GM18909 (cell line): Measurements from ENCODE around the gene AGPAT2.
"Not testable (repeated sequence)": the region's sequence is repeated elsewhere in the genome, so short reads cannot be mapped to it uniquely, and the experiment has no call there.

Source experiments
- ATAC-seq: cut with Tn5 transposase; IDR thresholded peaks from one replicate; pipeline ENCODE4 v1.9.1; 2021; ENCODE audit warnings: mild to moderate bottlenecking; ENCODE audit not compliant: unreplicated experiment, poor library complexity

The AGPAT2 gene

DNA sequence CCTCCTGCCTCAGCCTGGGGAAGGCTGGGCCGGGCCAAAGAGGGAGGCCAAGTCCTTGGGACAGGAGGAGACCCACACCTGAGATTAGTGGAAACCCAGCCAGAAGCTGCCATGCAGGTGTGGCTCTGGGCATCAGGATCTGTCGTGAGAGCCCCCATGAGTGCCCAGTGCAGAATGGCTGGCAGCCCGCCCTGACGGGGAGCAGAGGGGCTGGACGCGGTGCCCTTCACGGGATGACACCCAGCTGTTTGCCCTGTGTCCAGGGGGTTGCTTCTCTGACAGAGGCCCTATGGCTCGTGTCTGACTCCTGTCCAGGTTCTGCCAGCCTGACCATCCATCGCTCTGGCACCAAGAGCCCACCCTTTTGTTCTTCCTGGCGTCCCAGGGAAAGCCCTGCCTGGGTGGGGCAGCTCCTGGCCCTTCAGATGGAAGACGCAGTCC is 33.7 kb upstream of the AGPAT2 start:
- ATAC-seq: no peak

DNA sequence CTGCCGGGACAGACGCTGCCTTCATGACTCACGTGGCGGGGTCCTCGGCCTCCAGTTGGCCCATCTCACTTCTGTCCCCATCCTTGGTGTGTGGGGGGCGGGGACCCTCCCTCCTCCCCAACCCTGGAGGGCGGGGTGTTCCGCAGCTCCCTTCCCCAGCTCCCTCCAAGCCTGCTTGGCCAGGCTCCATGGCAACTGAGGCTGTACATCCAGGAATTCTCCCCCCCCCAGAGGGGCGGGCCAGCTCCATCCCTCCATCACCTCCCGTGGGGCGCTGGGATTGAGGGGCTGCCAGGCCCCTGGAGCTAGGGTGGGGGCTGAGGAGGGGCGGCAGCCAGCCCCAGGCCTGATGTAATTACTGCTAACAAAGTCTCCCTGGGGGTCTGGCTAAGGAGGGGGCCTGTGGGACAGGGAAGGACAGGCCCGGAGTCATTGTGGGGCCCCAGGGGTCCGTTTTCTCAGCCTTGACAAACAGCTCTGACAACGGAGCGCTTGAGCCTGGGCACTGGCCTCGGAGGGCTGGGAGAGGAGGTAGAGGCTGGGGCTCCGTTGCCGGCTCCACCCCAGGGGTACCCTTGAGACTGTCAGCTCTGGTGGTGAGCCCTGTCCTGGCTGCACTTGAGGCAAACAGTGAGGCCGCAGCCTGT is 33.1 kb upstream of the AGPAT2 start:
- no peak for ATAC-seq

DNA sequence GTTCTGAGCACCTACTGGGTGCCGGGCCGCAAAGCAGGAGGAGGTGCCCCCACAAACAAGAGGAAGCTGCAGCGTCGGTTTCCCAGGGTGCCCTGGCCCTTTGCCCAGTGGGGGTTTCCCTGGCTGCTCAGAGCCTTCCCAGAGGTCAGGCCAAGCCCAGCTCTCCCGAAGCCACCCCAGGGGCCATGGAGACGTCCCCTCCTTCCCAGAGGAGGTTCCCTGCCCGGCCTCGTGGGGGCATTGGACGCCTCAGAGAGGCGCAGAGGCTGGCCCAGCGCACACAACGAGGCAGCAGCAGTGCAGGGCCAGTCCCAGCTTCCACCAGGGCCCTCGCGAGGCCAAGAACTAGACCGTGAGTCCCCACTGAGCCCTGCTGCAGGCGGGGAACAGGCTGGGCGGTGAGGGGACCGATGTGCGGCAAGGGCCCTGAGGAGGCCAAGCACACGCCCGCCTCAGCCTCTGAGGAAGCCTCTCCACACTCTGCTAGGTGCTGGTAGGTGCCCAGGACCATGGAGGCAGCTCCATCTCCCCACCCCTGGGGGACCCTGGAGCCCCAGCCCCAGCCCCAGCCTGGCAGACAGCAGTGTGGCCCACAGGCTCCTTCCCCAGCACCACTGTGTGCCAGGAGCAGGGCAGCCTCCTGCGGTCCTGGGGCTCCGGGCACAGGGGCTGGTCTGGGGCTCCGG is 32.1 kb upstream of the AGPAT2 start:
- ATAC-seq: no peak

DNA sequence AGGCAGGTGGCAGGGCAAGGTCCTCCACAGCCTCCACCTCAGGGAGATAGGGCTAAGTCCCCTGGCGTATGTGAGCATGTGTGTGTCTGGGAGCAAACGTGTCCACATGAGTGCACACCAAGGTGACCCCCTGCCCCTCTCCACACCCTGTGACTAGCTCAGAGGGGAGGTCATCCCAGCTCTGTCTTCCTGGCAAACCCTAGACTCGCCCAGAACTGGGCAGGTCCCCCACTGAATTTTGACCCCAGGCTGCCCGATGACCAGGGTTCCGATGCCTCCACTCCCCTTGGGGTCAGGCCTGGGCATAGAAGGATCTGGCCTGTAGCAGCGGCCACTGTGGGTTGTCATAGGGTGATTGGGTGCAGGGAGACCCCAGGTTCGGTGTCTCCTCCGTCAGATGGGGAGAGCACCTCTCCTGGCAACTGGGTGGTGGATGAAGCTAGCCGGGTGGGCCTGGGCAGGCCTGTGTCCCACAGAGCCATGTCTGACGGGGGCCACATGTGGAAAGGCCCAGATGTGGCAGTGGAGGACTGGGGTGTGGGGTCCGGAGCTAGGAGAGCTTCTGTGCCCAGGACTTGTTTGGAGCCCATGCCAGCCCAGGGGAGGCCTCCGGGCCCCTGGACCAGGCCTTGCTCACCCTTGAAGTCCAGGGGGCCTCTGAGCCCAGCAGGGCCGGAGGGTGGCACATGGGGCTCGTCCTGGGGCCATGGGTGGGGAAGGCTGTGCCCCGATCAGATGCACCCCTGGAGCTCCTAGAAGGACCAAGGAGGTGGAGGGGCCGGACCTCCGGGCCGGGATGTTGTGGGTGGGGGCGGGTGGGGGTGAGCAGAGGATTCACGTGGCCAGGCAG is 31.3 kb upstream of the AGPAT2 start:
- no peak for ATAC-seq

DNA sequence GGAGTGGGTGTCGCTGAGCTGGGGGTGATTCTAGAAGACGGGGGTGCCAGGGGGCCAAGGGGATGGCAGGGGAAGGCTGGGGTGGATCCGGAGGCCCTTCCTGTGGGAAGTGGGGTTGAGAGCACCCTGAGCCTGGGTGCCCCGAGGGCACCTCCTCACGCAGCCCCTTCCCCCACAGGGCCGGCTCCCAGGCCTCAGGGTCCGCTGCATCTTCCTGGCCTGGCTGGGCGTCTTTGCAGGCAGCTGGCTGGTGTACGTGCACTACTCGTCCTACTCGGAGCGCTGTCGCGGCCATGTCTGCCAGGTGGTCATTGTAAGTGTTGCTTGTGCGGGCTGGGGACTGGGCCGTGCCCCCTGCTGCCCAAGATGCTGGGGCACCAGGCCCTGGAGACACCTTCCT is 30.1 kb upstream of the AGPAT2 start:
- no peak for ATAC-seq

DNA sequence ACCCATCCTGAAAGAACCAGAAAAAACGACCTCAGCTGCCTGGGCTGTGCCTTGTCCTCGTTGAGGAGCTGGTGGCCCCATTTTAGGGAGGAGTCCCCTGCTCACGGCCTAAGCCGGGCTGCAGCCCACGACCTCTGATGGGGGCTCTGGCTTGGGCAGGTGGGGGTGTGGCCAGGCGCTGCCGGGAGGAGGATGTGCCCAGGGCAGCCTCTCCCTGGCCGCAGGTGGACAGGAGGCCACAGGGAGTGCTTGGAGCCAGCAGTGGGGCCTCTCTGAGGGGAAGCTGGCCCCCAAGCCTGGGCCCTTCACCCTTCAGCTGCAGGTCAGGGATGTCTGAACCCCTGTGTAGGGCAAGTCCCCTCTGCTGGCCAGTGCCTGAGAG is 27.6 kb upstream of the AGPAT2 start:
- no peak for ATAC-seq

DNA sequence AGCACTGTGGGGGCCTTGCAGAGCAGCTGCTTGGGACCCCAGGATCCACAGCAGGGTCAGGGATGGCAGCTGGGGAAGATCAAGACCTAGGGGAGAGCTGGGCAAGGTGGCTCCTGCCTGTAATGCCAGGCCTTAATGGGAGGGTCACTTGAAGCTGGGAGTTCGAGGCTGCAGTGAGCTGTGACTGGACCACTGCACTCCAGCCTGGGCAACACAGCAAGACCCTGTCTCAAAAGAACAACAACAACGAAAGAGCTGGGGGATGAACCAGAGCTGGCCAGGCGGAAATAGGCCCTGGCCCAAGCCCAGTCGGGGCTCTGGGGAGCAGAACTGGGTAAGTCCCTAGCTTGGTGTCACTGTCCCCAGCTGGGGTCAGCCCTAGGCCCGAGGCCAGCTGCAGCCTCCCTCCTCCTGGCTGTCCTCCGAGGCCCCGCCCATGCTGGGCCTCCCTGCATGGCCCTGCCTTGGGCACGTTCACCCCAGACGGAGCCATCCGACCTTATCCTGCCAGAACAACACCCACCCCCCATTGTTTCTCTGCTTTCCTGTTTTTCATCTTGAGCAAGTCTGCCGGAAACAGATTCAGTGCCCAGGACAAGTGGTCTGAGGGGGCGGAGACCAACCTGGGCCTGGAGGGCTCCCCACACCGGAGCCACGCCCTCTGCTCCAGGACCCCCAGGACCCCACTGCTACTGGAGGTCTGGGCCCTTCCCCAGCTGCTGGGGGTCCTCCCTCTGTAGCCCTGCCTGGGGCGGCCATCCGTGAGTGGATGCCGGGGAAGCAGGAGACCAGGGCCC is 27.0 kb upstream of the AGPAT2 start:
- ATAC-seq: no peak

DNA sequence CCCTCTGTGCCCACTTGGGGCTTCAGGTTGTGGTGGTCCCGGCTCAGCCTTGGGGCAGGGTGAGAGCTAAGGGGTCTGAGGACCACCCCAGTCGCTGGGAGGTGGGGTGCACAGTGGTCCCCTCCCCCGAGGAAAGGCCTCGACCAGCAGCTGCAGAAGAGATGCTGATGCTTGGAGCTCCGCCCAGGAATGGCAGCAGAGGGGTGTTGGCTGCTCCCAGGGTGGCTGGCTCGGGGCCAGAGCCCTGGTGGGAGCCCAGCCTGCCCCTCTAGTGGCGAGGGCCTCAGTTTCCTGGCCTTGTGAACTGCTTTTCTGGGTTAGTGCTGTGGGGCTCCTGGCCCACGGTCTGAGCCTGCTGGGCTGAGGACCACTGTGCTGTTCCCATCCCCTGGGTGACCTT is 26.3 kb upstream of the AGPAT2 start:
- no peak for ATAC-seq

DNA sequence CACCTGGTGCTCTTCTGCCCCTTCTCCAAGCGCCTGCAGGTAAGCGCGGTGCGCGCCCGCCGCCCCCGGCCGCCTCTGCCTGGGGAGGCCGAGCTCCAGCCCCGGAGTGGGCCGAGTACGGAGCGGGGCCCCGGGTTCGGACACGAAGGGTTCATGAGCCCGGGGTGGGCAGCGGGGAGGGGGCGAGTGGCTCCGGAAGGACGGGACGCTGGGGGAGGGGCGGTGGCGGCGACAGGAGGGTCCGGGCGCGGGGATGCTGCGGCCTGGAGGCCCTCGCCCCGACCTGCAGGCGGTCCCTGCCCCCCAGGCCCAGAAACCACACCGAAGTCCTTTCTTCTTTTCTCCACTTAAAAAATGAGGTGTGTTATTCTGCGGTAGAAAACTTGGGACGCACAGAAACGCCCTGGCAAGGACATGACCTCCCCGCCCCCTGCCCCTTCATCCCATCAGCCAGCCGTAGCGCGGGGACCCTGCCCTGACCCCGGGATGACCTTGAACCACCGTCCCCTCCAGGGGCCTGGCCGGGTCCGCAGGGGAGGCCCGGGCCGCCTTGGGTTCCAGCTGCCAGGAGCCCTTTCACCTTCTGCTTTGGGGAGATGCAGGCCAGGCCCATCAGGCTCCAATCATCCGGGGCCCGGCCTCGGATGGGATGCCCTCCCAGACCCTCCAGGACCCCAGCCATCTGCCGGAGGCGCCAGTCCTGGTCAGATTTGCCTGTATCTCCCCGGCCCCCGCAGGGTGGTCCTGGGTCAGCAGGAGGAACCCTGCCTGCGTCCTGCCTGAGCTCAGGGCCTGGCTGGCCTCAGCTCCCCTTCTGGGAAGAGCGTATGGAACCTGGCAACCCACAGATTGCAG is 25.7 kb upstream of the AGPAT2 start:
- no peak for ATAC-seq

DNA sequence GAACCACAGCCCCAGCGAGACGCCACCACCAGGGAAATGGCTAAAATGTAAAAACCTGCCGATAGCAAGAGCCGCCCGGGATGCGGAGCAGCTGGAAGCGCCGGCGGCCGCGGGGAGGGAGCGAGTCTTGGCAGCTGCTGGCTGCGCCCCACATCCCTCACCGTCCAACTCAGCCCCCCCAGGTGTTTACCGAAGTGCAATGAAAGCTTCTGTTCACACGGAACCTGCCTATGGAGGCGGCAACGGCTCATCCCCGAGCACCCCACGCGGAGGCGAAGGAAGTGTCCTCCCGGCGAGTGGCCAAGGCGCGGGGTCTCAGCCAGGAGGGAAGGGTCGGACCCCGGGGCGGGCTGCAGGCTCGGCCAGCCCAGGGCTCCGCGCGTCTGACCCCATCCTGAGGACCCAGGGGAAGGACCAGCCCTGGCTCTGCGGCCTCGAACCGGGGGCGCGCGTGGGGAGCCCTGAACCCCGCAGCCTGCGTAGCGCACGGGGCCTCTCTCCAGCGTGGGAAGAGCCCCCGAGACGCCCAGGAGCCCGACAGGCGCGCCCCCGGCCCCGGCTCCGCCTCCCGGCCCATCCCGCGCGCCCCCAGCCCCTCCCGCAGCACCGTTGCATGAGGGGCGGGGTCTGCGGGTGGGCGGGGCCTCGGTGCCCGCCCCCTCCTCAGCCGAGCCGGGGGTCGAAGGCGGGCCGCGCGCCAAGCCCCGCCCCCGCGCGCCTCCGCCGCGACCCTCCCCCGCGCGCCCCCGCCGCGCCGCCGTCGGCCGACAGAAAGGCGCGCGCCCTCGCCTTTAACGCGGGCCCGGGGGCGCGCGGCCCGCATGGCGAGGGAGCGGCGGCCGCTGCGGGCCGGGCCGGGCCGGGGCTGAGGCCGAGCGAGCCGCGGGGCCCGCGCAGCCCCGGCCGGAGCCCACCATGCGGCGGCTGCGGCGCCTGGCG is 24.8 kb upstream of the AGPAT2 start, which contains the start of gene DIPK1B:
Gene DIPK1B (plus strand): TSS at position 822 of the 939 bp plus-strand sequence. CDS start 94 bp downstream, at position 916.
- ATAC-seq: no peak

DNA sequence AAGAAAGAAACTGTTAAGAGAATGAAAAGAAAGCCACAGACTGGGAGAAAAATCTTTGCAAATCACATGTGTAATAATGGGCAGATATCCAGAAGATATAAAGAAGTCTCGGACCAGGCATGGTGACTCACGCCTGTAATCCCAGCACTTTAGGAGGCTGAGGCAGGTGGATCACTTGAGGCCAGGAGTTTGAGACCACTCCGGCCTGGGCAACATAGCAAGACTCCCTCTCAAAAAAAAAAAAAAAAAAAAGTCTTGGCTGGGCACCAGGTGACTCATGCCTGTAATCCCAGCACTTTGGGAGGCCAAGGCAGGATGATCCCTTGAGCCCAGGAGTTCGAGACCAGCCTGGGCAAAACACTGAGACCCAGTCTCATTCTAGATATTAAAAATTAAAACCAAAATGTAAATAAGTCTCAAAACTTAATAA is 24.0 kb upstream of the AGPAT2 start:
- not testable (repeated sequence) for ATAC-seq

DNA sequence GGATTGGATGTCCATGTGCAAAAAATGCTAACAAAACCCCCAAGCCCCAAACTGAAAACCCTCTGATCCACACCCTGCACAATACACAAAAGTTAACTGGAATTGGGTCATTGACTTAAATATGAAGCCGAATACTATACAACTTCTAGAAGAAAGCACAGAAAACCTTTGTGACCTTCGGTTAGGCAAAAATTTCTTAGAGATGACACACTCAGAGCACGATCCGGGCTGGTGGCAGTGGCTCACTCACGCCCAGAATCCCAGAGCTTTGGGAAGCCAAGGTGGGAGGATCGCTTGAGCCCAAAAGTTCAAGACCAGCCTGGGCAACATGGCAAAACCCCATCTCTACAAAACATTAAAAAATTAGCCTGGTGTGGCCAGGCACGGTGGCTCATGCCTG is 23.3 kb upstream of the AGPAT2 start:
- no peak for ATAC-seq

DNA sequence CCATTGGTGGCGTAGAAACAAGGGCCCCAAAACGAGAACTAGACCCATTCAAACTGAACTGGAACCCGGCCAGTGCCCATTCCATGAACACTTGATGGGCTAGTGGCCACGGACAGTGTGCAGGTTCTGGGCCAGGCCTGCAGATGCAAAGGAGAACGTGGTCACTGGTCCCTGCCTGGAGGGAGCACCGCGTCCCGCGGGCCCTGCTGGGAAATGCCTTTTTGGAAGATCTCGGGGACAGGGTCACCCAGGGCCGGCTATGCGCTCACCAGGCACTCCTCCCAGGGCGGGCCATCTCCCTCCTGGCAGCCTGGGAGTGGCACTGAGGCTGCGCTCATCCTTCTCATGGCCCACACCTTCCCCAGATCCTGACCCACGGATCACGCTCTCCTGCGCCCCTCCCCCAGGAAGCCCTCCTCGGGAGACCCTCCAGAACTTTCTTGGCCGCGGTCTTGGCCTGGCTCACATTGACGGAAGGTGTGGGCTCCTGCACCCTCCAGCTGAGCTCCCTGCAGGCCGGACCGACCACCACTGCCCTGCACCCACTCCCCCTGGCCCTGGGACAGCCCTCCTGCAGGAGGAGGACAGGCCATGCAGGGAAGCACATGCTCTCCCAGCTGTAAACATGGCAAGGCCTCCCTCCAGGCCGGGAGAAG is 22.3 kb upstream of the AGPAT2 start:
- no peak for ATAC-seq

DNA sequence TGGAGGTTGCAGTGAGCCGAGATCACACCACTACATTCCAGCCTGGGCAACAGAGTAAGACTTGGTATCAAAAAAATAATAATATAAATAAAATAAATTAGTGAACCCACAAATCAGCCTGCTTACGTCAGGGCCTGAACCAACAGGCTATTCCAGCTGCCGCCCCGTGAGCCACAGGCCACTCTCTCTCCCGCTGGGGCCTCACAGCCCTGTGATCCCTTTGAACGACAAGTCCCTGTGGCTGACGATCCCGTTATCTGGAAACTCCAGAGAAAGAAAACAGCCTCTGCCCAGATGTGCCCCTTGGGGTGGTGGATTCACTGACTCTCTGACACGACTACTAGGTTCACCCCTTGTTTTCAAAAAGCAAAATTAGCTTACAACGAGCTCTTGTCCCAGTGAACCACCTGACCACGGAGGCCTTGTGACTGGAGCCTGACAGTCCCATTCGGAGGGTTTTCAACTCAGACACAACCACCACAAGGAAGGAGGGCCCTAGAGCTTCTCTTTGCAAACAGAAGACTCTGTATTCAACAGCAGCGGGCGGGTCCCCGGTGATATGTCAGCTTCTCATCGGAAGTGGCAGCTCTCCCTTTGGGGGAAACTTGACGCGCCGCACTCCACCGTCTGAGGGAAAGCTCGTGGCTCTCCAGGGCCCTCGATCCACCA is 20.7 kb upstream of the AGPAT2 start:
- no peak for ATAC-seq

DNA sequence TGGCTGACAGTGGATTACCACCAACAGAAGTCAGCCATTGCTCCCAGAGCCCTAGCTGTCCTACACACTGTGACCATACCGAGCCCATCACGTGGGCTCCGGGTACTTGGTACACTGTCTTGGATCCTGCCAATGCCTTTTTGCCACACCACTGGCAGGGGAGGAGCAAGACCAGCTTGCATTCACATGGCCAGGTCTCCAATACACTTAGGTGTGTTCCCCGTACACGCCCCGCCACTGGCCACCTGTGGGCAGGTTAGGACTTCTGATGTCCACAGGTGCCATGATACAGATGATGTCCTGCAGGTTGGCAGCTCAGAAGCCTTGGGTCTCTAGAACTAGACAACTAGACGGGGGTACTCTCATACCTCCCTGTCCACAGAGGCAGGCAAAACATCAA is 19.8 kb upstream of the AGPAT2 start:
- ATAC-seq: no peak

DNA sequence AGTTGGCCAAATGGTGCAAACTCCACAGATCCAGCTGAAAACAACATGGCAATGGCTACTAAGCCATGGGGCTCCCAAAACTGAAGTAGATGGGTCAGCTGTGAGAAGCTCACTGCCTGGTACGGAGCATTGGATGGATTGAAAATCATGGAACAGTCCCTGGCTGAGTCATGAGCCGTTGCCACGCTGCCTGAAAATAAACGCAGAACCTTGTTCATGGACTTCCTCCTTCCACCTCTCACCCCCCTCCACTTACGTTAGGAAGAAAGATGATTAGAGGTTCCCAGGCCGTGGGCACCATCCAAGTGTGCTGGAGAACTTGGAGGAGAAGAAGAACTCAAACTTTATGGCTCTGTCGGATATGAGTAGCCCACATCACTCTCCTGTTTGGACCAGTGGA is 18.3 kb upstream of the AGPAT2 start:
- no peak for ATAC-seq

DNA sequence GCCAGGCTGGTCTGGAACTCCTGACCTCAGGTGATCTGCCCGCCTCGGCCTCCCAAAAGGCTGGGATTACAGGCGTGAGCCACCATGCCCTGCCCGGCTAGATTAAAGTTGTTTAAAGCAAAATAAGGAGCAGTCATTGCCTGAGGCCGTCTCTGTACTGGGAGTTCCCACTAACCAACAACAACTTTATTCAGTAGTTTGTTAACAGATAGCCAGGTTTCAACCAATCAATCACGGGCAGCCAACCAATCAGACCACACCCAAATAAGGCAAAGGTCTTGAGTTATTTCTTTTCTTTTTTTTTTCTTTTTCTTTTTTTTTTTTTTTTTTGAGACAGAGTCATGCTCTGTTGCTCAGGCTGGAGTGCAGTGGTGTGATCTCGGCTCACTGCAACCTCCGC is 17.5 kb upstream of the AGPAT2 start:
- ATAC-seq: not testable (repeated sequence)
